Measurements from ENCODE around the gene SEMA4C. TPM values are rescaled to one million over a fixed set of nuclear protein-coding genes. Genes with fewer than 3 reads are reported as not detected.

Gene SEMA4C
- total RNA-seq, 1 experiment from 2014 or later, result 23.5 TPM

GRCh38 chr2:96846825-96847224 is 23.1 kb downstream of the SEMA4C start:
- no peak for DNase-seq (ENCODE audit: low read depth)

GRCh38 chr2:96844405-96844808 is 25.5 kb downstream of the SEMA4C start:
- DNase-seq (ENCODE audit: low read depth), result no peak

GRCh38 chr2:96843538-96844268 is 26.2 kb downstream of the SEMA4C start, which contains the start of gene ANKRD23:
Gene ANKRD23, minus strand, starts transcription at chr2:96844021. Its CDS starts 29 bp downstream, at chr2:96843992.
- no peak for DNase-seq (ENCODE audit: low read depth)

- DNase-seq (ENCODE audit: low read depth), result no peak
Observed at GRCh38 chr2:96842600-96842999, 27.3 kb downstream of the SEMA4C start.

- no peak for DNase-seq (ENCODE audit: low read depth)
Observed at GRCh38 chr2:96841701-96842495, 28.0 kb downstream of the SEMA4C start.

- no peak for DNase-seq (ENCODE audit: low read depth)
Observed at GRCh38 chr2:96839875-96840850, 29.7 kb downstream of the SEMA4C start.

- DNase-seq (ENCODE audit: low read depth), result no peak
Observed at GRCh38 chr2:96839293-96839874, 30.5 kb downstream of the SEMA4C start.

GRCh38 chr2:96838345-96839292 is 31.3 kb downstream of the SEMA4C start:
- no peak for DNase-seq (ENCODE audit: low read depth)

- DNase-seq (ENCODE audit: low read depth), result no peak
Observed at GRCh38 chr2:96837575-96837974, 32.3 kb downstream of the SEMA4C start.

GRCh38 chr2:96835830-96836229 is 34.0 kb downstream of the SEMA4C start:
- DNase-seq (ENCODE audit: low read depth), result no peak

GRCh38 chr2:96832754-96833507 is 36.9 kb downstream of the SEMA4C start:
- DNase-seq (ENCODE audit: low read depth), result no peak

- no peak for DNase-seq (ENCODE audit: low read depth)
Observed at GRCh38 chr2:96832408-96832753, 37.5 kb downstream of the SEMA4C start.

GRCh38 chr2:96831679-96832078 is 38.2 kb downstream of the SEMA4C start:
- no peak for DNase-seq (ENCODE audit: low read depth)

GRCh38 chr2:96830044-96830562 is 39.8 kb downstream of the SEMA4C start:
- no peak for DNase-seq (ENCODE audit: low read depth)

GRCh38 chr2:96828874-96829273 is 41.0 kb downstream of the SEMA4C start:
- DNase-seq (ENCODE audit: low read depth), result no peak

- DNase-seq (ENCODE audit: low read depth), result no peak
Observed at GRCh38 chr2:96828436-96828835, 41.4 kb downstream of the SEMA4C start.

GRCh38 chr2:96826546-96827278 is 43.2 kb downstream of the SEMA4C start:
- no peak for DNase-seq (ENCODE audit: low read depth)

- no peak for DNase-seq (ENCODE audit: low read depth)
Observed at GRCh38 chr2:96825057-96825456, 44.8 kb downstream of the SEMA4C start.

All from Daoy (cell line).